ENCODE results near the gene MMP1. TPM values are rescaled to one million over a fixed set of nuclear protein-coding genes. Genes with fewer than 3 reads are reported as not detected.
"Not testable (repeated sequence)": the region's sequence is repeated elsewhere in the genome, so short reads cannot be mapped to it uniquely, and the experiment has no call there.

MMP1 gene
- total RNA-seq, 4 donors from 2014 or later: not detected

GRCh38 chr11:102753267-102753666 is 44.7 kb downstream of the MMP1 start:
- no peak for DNase-seq
- ATAC-seq: no peak
- no peaks in the 10 kb centered on the region for H3K27me3 ChIP-seq

GRCh38 chr11:102751673-102752072 is 46.3 kb downstream of the MMP1 start:
- in situ Hi-C loops (cut with MboI; ENCODE audit: low sequenced_read_pairs in 4 of 4) (no loop called here), intact Hi-C loops (cut with DNase I; ENCODE audit: low total_unique reads) (no loop called here)
- DNase-seq (no peak), ATAC-seq (no peak)
- H3K4me3 ChIP-seq: no peak overlapping the region
- TF ChIP-seq POLR2A (IDR thresholded peaks at IDR 0.05) (no peak), CTCF (IDR thresholded peaks at IDR 0.05 in 4 of 5, conservative IDR thresholded peaks at IDR 0.05 in 1 of 5) (no peak)
- H3K36me3 ChIP-seq: no peaks in the 10 kb centered on the region
- no peaks in the 10 kb centered on the region for H3K9me3 ChIP-seq
- no peaks in the 10 kb centered on the region for H3K4me1 ChIP-seq
- H3K27me3 ChIP-seq: no peaks in the 10 kb centered on the region
- H3K27ac ChIP-seq: no peak overlapping the region

More at GRCh38 chr11:102753267-102753666, 44.7 kb downstream of the MMP1 start:
- Histone ChIP-seq H3K27ac (no peak overlapping the region), H3K4me3 (no peak overlapping the region), H3K9me3 (no peaks in the 10 kb centered on the region), H3K4me1 (no peaks in the 10 kb centered on the region), H3K36me3 (no peaks in the 10 kb centered on the region)
- intact Hi-C loops (cut with DNase I; ENCODE audit: low total_unique reads): no loop called here
- in situ Hi-C loops (cut with MboI; ENCODE audit: low sequenced_read_pairs in 4 of 4): no loop called here
- TF ChIP-seq POLR2A (IDR thresholded peaks at IDR 0.05): no peak
- TF ChIP-seq CTCF (IDR thresholded peaks at IDR 0.05 in 4 of 5, conservative IDR thresholded peaks at IDR 0.05 in 1 of 5): no peak

GRCh38 chr11:102749101-102749722 is 48.7 kb downstream of the MMP1 start:
- in situ Hi-C loops (cut with MboI; ENCODE audit: low sequenced_read_pairs in 4 of 4): loop anchor here in 1 of 4 donors (25.0 kb wide), 1 partner anchor 188 kb away; no protein-coding TSS in a partner anchor
- Histone ChIP-seq H3K27me3 (no peaks in the 10 kb centered on the region), H3K4me3 (no peak overlapping the region), H3K4me1 (no peaks in the 10 kb centered on the region), H3K27ac (no peak overlapping the region), H3K36me3 (no peaks in the 10 kb centered on the region), H3K9me3 (no peaks in the 10 kb centered on the region)
- TF ChIP-seq POLR2A (IDR thresholded peaks at IDR 0.05) (no peak), CTCF (IDR thresholded peaks at IDR 0.05 in 4 of 5, conservative IDR thresholded peaks at IDR 0.05 in 1 of 5) (no peak)
- no peak for DNase-seq
- intact Hi-C loops (cut with DNase I; ENCODE audit: low total_unique reads): no loop called here
- ATAC-seq: no peak

GRCh38 chr11:102746746-102747578 is 51.0 kb downstream of the MMP1 start:
- H3K27ac ChIP-seq; H3K36me3 ChIP-seq; H3K4me1 ChIP-seq; H3K27me3 ChIP-seq; H3K9me3 ChIP-seq; intact Hi-C loops (cut with DNase I; ENCODE audit: low total_unique reads); ATAC-seq; DNase-seq; H3K4me3 ChIP-seq: not testable (repeated sequence)
- in situ Hi-C loops (cut with MboI; ENCODE audit: low sequenced_read_pairs in 4 of 4): loop anchor here in 1 of 4 donors (25.0 kb wide), 1 partner anchor 190 kb away; no protein-coding TSS in a partner anchor

Other genes with a start within 250 kb of the MMP1 start
- not detected for gene MMP20, start 172.8 kb downstream of the MMP1 start, total RNA-seq
- not detected for gene MMP27, start 92.4 kb downstream of the MMP1 start, total RNA-seq
- gene MMP8, start 73.2 kb downstream of the MMP1 start, total RNA-seq: under 1 TPM in 3 of 4 donors, not detected in 1; 0.13 to 0.46 (median 0.24) TPM
- gene MMP10, start 17.5 kb downstream of the MMP1 start, total RNA-seq: not detected
- gene MMP3, start 45.4 kb upstream of the MMP1 start, total RNA-seq: 100 to 1,000 TPM in 1 of 4 donors, 10 to 100 TPM in 3; 10.4 to 201 (median 80.5) TPM
- not detected for gene MMP12, start 76.8 kb upstream of the MMP1 start, total RNA-seq
- not detected for gene MMP13, start 157.6 kb upstream of the MMP1 start, total RNA-seq

Data from gastrocnemius medialis (tissue), 4 donors.